ENCODE measurements around the gene POLR3GL. TPM values are rescaled to one million over a fixed set of nuclear protein-coding genes. Genes with fewer than 3 reads are reported as not detected.
"Not testable (repeated sequence)": the region's sequence is repeated elsewhere in the genome, so short reads cannot be mapped to it uniquely, and the experiment has no call there.

Gene POLR3GL
- total RNA-seq (2014; rRNA removed; shearing (Covaris generic); ENCODE audit: low replicate concordance): 18.9 and 35.2 TPM in 2 replicates

- in situ Hi-C loops (cut with HindIII; ENCODE audit: low pct_unique_long_range_greater_than_20kb, low sequenced_read_pairs): no loop called here
- peak; percentile 94 for DNase-seq (ENCODE audit: low read depth)
Observed at GRCh38 chr1:145964328-145965118, at the start of gene POLR3GL, which contains the start of gene ANKRD34A. Gene POLR3GL, plus strand, starts transcription at chr1:145964690. Its CDS starts 10,176 bp downstream, at chr1:145974866. Gene ANKRD34A, minus strand, starts transcription at chr1:145964575. Its CDS starts 2,816 bp downstream, at chr1:145961759.

GRCh38 chr1:145916745-145917144 lies 47.7 kb upstream of the POLR3GL start:
- in situ Hi-C loops (cut with HindIII; ENCODE audit: low pct_unique_long_range_greater_than_20kb, low sequenced_read_pairs): no loop called here
- DNase-seq (ENCODE audit: low read depth): peak; percentile 39

GRCh38 chr1:145917595-145917994 lies 46.9 kb upstream of the POLR3GL start:
- in situ Hi-C loops (cut with HindIII; ENCODE audit: low pct_unique_long_range_greater_than_20kb, low sequenced_read_pairs): no loop called here
- DNase-seq (ENCODE audit: low read depth): peak; percentile 6

GRCh38 chr1:145918144-145918991 lies 46.1 kb upstream of the POLR3GL start, which contains the start of gene PEX11B:
Gene PEX11B, minus strand, starts transcription at chr1:145918717. Its CDS starts 29 bp downstream, at chr1:145918688.
- DNase-seq (ENCODE audit: low read depth): peak; percentile 91
- in situ Hi-C loops (cut with HindIII; ENCODE audit: low pct_unique_long_range_greater_than_20kb, low sequenced_read_pairs): no loop called here

GRCh38 chr1:145918992-145919939 lies 45.2 kb upstream of the POLR3GL start:
- DNase-seq (ENCODE audit: low read depth): peak; percentile 76
- in situ Hi-C loops (cut with HindIII; ENCODE audit: low pct_unique_long_range_greater_than_20kb, low sequenced_read_pairs): no loop called here

- DNase-seq (ENCODE audit: low read depth); in situ Hi-C loops (cut with HindIII; ENCODE audit: low pct_unique_long_range_greater_than_20kb, low sequenced_read_pairs): not testable (repeated sequence)
Observed at GRCh38 chr1:145920297-145920696, 44.2 kb upstream of the POLR3GL start.

GRCh38 chr1:145922266-145922665 lies 42.2 kb upstream of the POLR3GL start:
- in situ Hi-C loops (cut with HindIII; ENCODE audit: low pct_unique_long_range_greater_than_20kb, low sequenced_read_pairs): no loop called here
- no peak for DNase-seq (ENCODE audit: low read depth)

GRCh38 chr1:145926686-145927062 lies 37.8 kb upstream of the POLR3GL start:
- no peak for DNase-seq (ENCODE audit: low read depth)
- in situ Hi-C loops (cut with HindIII; ENCODE audit: low pct_unique_long_range_greater_than_20kb, low sequenced_read_pairs): no loop called here

GRCh38 chr1:145927063-145927886 lies 37.2 kb upstream of the POLR3GL start, which contains the start of gene RBM8A:
Gene RBM8A, minus strand, starts transcription at chr1:145927484. Its CDS starts 58 bp downstream, at chr1:145927426.
- in situ Hi-C loops (cut with HindIII; ENCODE audit: low pct_unique_long_range_greater_than_20kb, low sequenced_read_pairs): no loop called here
- DNase-seq (ENCODE audit: low read depth): peak; percentile 98

- in situ Hi-C loops (cut with HindIII; ENCODE audit: low pct_unique_long_range_greater_than_20kb, low sequenced_read_pairs): no loop called here
- peak; percentile 8 for DNase-seq (ENCODE audit: low read depth)
Observed at GRCh38 chr1:145927916-145928643, 36.4 kb upstream of the POLR3GL start.

- DNase-seq (ENCODE audit: low read depth); in situ Hi-C loops (cut with HindIII; ENCODE audit: low pct_unique_long_range_greater_than_20kb, low sequenced_read_pairs): not testable (repeated sequence)
Observed at GRCh38 chr1:145932522-145933009, 31.9 kb upstream of the POLR3GL start.

GRCh38 chr1:145935708-145936107 lies 28.8 kb upstream of the POLR3GL start:
- in situ Hi-C loops (cut with HindIII; ENCODE audit: low pct_unique_long_range_greater_than_20kb, low sequenced_read_pairs): no loop called here
- DNase-seq (ENCODE audit: low read depth): no peak

- DNase-seq (ENCODE audit: low read depth): no peak
- in situ Hi-C loops (cut with HindIII; ENCODE audit: low pct_unique_long_range_greater_than_20kb, low sequenced_read_pairs): no loop called here
Observed at GRCh38 chr1:145936247-145936646, 28.2 kb upstream of the POLR3GL start.

GRCh38 chr1:145937436-145937835 lies 27.1 kb upstream of the POLR3GL start:
- no peak for DNase-seq (ENCODE audit: low read depth)
- in situ Hi-C loops (cut with HindIII; ENCODE audit: low pct_unique_long_range_greater_than_20kb, low sequenced_read_pairs): no loop called here

GRCh38 chr1:145942405-145942804 lies 22.1 kb upstream of the POLR3GL start:
- in situ Hi-C loops (cut with HindIII; ENCODE audit: low pct_unique_long_range_greater_than_20kb, low sequenced_read_pairs): no loop called here
- DNase-seq (ENCODE audit: low read depth): no peak

- in situ Hi-C loops (cut with HindIII; ENCODE audit: low pct_unique_long_range_greater_than_20kb, low sequenced_read_pairs): no loop called here
- no peak for DNase-seq (ENCODE audit: low read depth)
Observed at GRCh38 chr1:145942871-145943270, 21.6 kb upstream of the POLR3GL start.

Measured in Caki2 (cell line).